Measurements from ENCODE around the gene ST7. TPM values are rescaled to one million over a fixed set of nuclear protein-coding genes. Genes with fewer than 3 reads are reported as not detected.

Gene ST7
- total RNA-seq, 2 experiments from 2014 or later = 5.2 to 5.9 TPM

DNA sequence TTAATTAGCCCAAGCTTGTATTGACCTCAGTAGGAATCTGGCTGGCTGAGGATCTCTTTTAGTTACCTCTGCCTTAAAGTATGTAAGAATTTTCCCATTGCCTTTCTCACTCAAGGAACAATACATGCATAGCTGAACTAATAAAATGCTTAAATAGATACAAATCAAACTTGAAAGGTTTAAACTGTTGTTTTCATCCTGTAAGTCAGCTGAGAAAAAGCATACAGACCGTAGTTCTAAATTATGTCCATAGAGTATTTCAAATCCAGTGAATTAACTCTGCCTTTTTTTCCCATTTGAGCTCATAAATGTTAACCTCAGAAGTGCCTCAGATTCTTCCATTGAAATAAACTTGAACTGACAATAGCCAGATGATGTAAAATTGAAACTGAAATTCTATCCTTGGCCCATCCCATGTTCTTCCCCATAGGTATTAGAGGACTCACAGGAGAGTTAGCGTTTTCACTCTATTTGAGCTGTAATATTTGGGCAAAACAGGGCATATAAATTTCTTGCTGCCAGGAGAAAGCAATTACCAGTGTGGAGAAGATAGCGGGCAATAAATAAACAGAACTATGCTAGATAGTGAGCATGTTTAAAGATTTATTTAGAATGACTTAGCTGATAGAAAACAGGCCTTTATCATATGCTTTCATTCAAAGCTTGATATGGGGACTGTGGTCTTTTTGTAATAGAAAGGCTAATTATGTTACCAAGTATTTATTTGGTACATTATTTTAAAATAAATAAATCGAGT lies 205.8 kb downstream of the ST7 start:
- H3K4me3 Mint-ChIP-seq = no peak overlapping the region
- ChIA-PET POLR2A (no interaction called here), CTCF (interaction anchor here (0.9 kb wide), 1 partner anchor 9 kb away, joined by 4 read pairs; no protein-coding TSS in a partner anchor)

DNA sequence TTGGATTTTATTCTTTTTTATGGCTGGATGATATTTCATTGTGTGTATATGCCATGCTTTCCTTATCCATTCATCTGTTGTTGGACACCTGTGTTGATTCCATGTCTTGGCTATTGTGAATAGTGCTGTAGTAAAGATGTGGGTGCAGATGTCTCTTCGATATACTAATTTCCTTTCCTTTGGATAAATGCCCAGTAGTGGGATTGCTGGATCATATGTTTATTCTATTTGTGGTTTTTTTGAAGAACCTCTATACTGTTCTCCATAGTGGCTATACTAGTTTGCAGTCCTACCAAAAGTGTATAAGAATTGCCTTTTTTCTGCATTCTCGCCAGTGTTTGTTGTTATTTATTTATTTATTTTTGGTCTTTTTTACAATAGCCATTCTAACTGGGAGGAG lies 209.8 kb downstream of the ST7 start:
- no peak for DNase-seq
- Mint-ChIP-seq H3K4me3 (no peak overlapping the region), H3K36me3 (ENCODE audit: low read depth) (no peaks in the 10 kb centered on the region), H3K27me3 (ENCODE audit: low read depth) (no peaks in the 10 kb centered on the region), H3K9me3 (ENCODE audit: insufficient read depth) (no peaks in the 10 kb centered on the region), H3K27ac (no peak overlapping the region), H3K4me1 (ENCODE audit: low read depth) (no peaks in the 10 kb centered on the region)
- CTCF ChIA-PET = no interaction called here
- POLR2A ChIA-PET = no interaction called here
- no peak for ATAC-seq

More for the DNA sequence above, 205.8 kb downstream of the ST7 start:
- H3K27me3 Mint-ChIP-seq (ENCODE audit: low read depth) = no peaks in the 10 kb centered on the region
- no peak for ATAC-seq
- H3K9me3 Mint-ChIP-seq (ENCODE audit: insufficient read depth) = no peaks in the 10 kb centered on the region
- H3K4me1 Mint-ChIP-seq (ENCODE audit: low read depth) = no peaks in the 10 kb centered on the region
- H3K27ac Mint-ChIP-seq = no peak overlapping the region
- no peaks in the 10 kb centered on the region for H3K36me3 Mint-ChIP-seq (ENCODE audit: low read depth)
- no peak for DNase-seq

GRCh38 chr7:117164620-117165019 lies 211.3 kb downstream of the ST7 start:
- Mint-ChIP-seq H3K4me3 (no peak overlapping the region), H3K4me1 (ENCODE audit: low read depth) (no peaks in the 10 kb centered on the region), H3K27me3 (ENCODE audit: low read depth) (no peaks in the 10 kb centered on the region), H3K36me3 (ENCODE audit: low read depth) (no peaks in the 10 kb centered on the region), H3K27ac (no peak overlapping the region), H3K9me3 (ENCODE audit: insufficient read depth) (no peaks in the 10 kb centered on the region)
- ATAC-seq (no peak), DNase-seq (no peak)
- POLR2A ChIA-PET = no interaction called here
- CTCF ChIA-PET = no interaction called here

DNA sequence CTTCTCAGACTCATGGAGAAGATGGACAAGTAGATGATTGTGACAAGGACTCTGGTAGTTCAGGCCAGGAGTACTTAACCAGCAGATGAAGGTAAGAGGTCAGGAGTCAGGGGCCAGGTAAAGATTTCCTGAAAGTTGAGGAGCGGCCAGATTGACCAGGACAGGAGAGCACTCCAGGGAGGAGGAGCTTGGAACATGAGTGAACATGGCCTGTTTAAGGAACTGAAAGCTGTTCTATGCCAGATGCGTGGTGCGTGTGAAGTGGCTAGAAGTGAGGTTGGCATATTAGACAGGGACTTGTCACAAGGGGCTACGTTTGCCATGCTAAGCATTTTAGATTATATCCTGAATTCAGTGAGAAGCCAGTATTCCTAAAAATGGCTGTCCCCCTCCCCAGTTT lies 212.4 kb downstream of the ST7 start:
- Mint-ChIP-seq H3K4me1 (ENCODE audit: low read depth) (no peaks in the 10 kb centered on the region), H3K4me3 (no peak overlapping the region), H3K27me3 (ENCODE audit: low read depth) (no peaks in the 10 kb centered on the region), H3K36me3 (ENCODE audit: low read depth) (no peaks in the 10 kb centered on the region), H3K9me3 (ENCODE audit: insufficient read depth) (no peaks in the 10 kb centered on the region), H3K27ac (no peak overlapping the region)
- ChIA-PET CTCF (no interaction called here), POLR2A (no interaction called here)
- DNase-seq = no peak
- no peak for ATAC-seq

DNA sequence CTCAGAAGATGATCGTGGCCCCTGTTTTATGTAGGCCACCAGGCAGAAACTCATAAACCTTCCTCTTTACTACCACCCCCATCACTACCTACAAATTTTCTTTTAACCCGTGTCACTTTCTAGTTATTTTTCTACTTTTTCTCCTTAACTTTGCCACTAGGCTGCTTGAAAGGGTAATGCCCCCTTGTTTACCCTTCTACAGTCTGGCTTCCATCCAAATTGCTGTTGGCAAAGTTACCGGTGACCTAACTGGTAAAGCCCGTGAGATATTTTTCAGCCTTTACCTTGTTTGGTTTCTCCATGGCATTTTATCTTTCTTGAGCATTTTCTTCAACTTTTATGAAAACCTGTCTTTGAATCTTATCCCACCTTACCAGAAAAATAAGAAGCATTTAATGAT lies 216.6 kb downstream of the ST7 start:
- H3K27me3 Mint-ChIP-seq (ENCODE audit: low read depth) = no peaks in the 10 kb centered on the region
- H3K36me3 Mint-ChIP-seq (ENCODE audit: low read depth) = no peaks in the 10 kb centered on the region
- POLR2A ChIA-PET = no interaction called here
- DNase-seq (no peak), ATAC-seq (no peak)
- no peak overlapping the region for H3K4me3 Mint-ChIP-seq
- H3K4me1 Mint-ChIP-seq (ENCODE audit: low read depth) = no peaks in the 10 kb centered on the region
- no peaks in the 10 kb centered on the region for H3K9me3 Mint-ChIP-seq (ENCODE audit: insufficient read depth)
- no peak overlapping the region for H3K27ac Mint-ChIP-seq
- CTCF ChIA-PET = no interaction called here

GRCh38 chr7:117171106-117171505 lies 217.8 kb downstream of the ST7 start:
- Mint-ChIP-seq H3K36me3 (ENCODE audit: low read depth) (no peaks in the 10 kb centered on the region), H3K27ac (no peak overlapping the region), H3K27me3 (ENCODE audit: low read depth) (no peaks in the 10 kb centered on the region), H3K9me3 (ENCODE audit: insufficient read depth) (no peaks in the 10 kb centered on the region), H3K4me3 (no peak overlapping the region), H3K4me1 (ENCODE audit: low read depth) (no peaks in the 10 kb centered on the region)
- POLR2A ChIA-PET = no interaction called here
- DNase-seq (no peak), ATAC-seq (no peak)
- CTCF ChIA-PET = no interaction called here

- Mint-ChIP-seq H3K9me3 (ENCODE audit: insufficient read depth) (no peaks in the 10 kb centered on the region), H3K27me3 (ENCODE audit: low read depth) (no peaks in the 10 kb centered on the region), H3K4me3 (no peak overlapping the region), H3K27ac (no peak overlapping the region), H3K4me1 (ENCODE audit: low read depth) (no peaks in the 10 kb centered on the region), H3K36me3 (ENCODE audit: low read depth) (no peaks in the 10 kb centered on the region)
- DNase-seq (no peak), ATAC-seq (no peak)
- POLR2A ChIA-PET = no interaction called here
- CTCF ChIA-PET = no interaction called here
Observed at GRCh38 chr7:117172283-117172682, 219.0 kb downstream of the ST7 start.

DNA sequence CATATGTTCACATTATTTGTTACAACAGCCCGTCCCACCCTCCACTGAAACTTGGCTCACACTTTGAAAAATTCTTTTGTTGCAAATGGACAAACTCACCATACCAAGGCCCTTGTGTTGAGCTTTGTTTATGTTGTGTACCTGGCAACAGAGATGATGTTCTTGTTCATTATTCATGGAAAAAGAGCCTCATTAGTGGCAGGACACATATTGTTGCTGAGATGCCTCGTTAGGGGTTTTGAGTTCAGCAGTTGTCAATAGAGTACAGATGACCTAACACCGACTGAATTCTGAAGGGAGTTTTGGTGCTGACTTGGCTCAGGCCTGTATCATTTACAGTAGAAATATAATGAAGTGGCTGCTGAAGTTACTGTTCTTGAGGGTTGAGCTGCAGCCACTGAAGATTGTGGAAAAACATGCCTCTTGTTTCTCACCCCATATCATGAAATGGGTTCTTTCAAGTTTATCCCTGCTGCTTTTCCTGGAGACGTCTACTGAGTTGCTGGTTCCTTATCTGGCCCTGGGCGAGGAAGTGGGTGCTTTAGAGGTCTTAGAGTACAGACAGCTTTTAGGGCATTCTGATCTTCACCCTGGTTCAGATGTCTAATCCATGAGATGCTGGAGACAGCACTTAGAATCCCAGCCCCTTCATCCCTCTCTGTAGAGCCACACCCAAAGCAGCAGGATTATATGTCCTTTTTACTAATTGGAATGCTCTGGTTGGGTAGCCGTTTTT lies 219.9 kb downstream of the ST7 start:
- Mint-ChIP-seq H3K4me1 (ENCODE audit: low read depth) (no peaks in the 10 kb centered on the region), H3K9me3 (ENCODE audit: insufficient read depth) (no peaks in the 10 kb centered on the region), H3K27ac (no peak overlapping the region), H3K4me3 (no peak overlapping the region), H3K27me3 (ENCODE audit: low read depth) (no peaks in the 10 kb centered on the region), H3K36me3 (ENCODE audit: low read depth) (no peaks in the 10 kb centered on the region)
- ChIA-PET POLR2A (no interaction called here), CTCF (no interaction called here)
- DNase-seq (no peak), ATAC-seq (no peak)

- no peak overlapping the region for H3K27ac Mint-ChIP-seq
- ATAC-seq (no peak), DNase-seq (no peak)
- H3K4me3 Mint-ChIP-seq = no peak overlapping the region
- H3K27me3 Mint-ChIP-seq (ENCODE audit: low read depth) = no peaks in the 10 kb centered on the region
- ChIA-PET CTCF (no interaction called here), POLR2A (no interaction called here)
- H3K36me3 Mint-ChIP-seq (ENCODE audit: low read depth) = no peaks in the 10 kb centered on the region
- H3K4me1 Mint-ChIP-seq (ENCODE audit: low read depth) = no peaks in the 10 kb centered on the region
- no peaks in the 10 kb centered on the region for H3K9me3 Mint-ChIP-seq (ENCODE audit: insufficient read depth)
Observed at GRCh38 chr7:117176206-117176605, 222.9 kb downstream of the ST7 start.

DNA sequence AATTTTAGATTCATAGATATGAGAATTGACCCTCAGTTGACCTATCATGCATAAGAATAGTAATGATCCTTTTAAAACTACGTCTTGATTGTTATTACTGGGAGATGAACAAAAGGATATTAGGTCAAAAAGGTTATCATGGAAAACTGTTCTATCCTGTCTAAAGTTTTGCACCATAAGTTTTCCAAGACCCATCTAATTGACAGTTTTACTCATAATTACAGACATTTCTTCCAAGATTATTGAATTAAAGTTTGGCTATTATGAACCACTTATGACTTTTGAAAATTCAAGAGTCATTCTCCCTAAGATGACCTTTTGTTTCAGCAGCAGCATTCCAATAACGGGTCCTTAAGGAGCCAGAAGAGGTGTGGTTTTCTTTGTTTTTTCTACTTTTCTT lies 225.3 kb downstream of the ST7 start:
- CTCF ChIA-PET = no interaction called here
- Mint-ChIP-seq H3K4me3 (no peak overlapping the region), H3K27me3 (ENCODE audit: low read depth) (no peaks in the 10 kb centered on the region), H3K27ac (no peak overlapping the region), H3K9me3 (ENCODE audit: insufficient read depth) (no peaks in the 10 kb centered on the region), H3K36me3 (ENCODE audit: low read depth) (no peaks in the 10 kb centered on the region), H3K4me1 (ENCODE audit: low read depth) (no peaks in the 10 kb centered on the region)
- no peak for DNase-seq
- ATAC-seq = no peak
- POLR2A ChIA-PET = no interaction called here

DNA sequence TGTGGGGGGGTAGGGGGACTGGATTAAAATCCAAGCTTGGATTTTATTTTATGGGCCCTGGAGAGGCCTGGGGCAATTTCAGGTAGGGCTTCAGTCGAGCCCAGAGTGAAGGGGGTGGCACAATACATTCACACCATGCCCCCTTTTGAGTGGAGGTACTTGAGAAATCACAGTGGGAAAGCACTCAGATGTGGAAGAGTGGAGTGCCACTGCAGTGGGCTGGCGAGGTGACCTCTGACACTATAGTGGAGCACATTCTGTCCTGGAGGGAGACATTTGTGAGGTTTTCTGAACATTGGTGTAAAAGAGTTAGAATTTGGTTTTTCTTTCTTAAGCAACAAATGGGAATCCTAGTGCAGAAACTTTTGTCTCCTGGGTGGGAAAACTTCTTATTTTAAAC lies 226.4 kb downstream of the ST7 start:
- ChIA-PET POLR2A (no interaction called here), CTCF (no interaction called here)
- no peak for DNase-seq
- no peaks in the 10 kb centered on the region for H3K27me3 Mint-ChIP-seq (ENCODE audit: low read depth)
- no peaks in the 10 kb centered on the region for H3K9me3 Mint-ChIP-seq (ENCODE audit: insufficient read depth)
- H3K27ac Mint-ChIP-seq = no peak overlapping the region
- H3K4me3 Mint-ChIP-seq = no peak overlapping the region
- no peaks in the 10 kb centered on the region for H3K36me3 Mint-ChIP-seq (ENCODE audit: low read depth)
- no peaks in the 10 kb centered on the region for H3K4me1 Mint-ChIP-seq (ENCODE audit: low read depth)
- no peak for ATAC-seq

- no peaks in the 10 kb centered on the region for H3K36me3 Mint-ChIP-seq (ENCODE audit: low read depth)
- no peaks in the 10 kb centered on the region for H3K27me3 Mint-ChIP-seq (ENCODE audit: low read depth)
- no peak overlapping the region for H3K27ac Mint-ChIP-seq
- ChIA-PET POLR2A (no interaction called here), CTCF (no interaction called here)
- no peak for ATAC-seq
- DNase-seq = no peak
- no peak overlapping the region for H3K4me3 Mint-ChIP-seq
- peaks cover 6% of the 10 kb centered on the region for H3K4me1 Mint-ChIP-seq (ENCODE audit: low read depth)
- no peaks in the 10 kb centered on the region for H3K9me3 Mint-ChIP-seq (ENCODE audit: insufficient read depth)
Observed at GRCh38 chr7:117183729-117184128, 230.4 kb downstream of the ST7 start.

DNA sequence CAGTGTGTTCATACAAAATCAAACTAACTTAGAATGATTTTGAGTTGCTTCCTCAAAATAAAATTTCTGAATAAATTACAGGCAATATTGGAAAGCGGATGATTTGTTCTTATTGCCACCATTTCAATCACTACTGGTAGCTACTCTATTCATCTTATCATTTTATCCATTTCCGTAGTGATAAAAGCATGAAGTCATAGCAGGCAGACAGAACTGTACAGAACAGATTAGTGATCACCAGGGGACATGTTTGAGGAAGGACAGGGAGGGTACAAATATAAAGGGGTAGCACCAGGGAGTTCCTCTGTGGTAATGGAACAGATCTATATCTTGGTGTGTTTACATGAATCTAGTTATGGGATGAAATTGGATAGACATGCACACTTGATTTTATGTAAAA lies 231.1 kb downstream of the ST7 start:
- H3K36me3 Mint-ChIP-seq (ENCODE audit: low read depth) = no peaks in the 10 kb centered on the region

More for the DNA sequence above, 231.1 kb downstream of the ST7 start:
- no peaks in the 10 kb centered on the region for H3K27me3 Mint-ChIP-seq (ENCODE audit: low read depth)
- ChIA-PET CTCF (no interaction called here), POLR2A (no interaction called here)
- no peaks in the 10 kb centered on the region for H3K9me3 Mint-ChIP-seq (ENCODE audit: insufficient read depth)
- no peak overlapping the region for H3K4me3 Mint-ChIP-seq
- no peak overlapping the region for H3K27ac Mint-ChIP-seq
- no peak for DNase-seq
- peaks cover 6% of the 10 kb centered on the region for H3K4me1 Mint-ChIP-seq (ENCODE audit: low read depth)
- ATAC-seq = no peak
